ENCODE results near the gene FBXO44.

Gene FBXO44

GRCh38 chr1:11640101-11640500 is 14.6 kb upstream of the FBXO44 start:
- no peak for DNase-seq (ENCODE audit: low spot score)

- no peak for DNase-seq (ENCODE audit: low spot score)
Observed at GRCh38 chr1:11640944-11641343, 13.7 kb upstream of the FBXO44 start.

GRCh38 chr1:11641776-11642305 is 12.8 kb upstream of the FBXO44 start:
- DNase-seq (ENCODE audit: low spot score), result no peak

- DNase-seq (ENCODE audit: low spot score), result peak; percentile 74
Observed at GRCh38 chr1:11642418-11643017, 12.2 kb upstream of the FBXO44 start.

- no peak for DNase-seq (ENCODE audit: low spot score)
Observed at GRCh38 chr1:11643782-11644181, 10.9 kb upstream of the FBXO44 start.

GRCh38 chr1:11645270-11645669 is 9.4 kb upstream of the FBXO44 start:
- no peak for DNase-seq (ENCODE audit: low spot score)

GRCh38 chr1:11645670-11646265 is 8.9 kb upstream of the FBXO44 start:
- peak; percentile 47 for DNase-seq (ENCODE audit: low spot score)

GRCh38 chr1:11646317-11646716 is 8.4 kb upstream of the FBXO44 start:
- DNase-seq (ENCODE audit: low spot score), result no peak

- no peak for DNase-seq (ENCODE audit: low spot score)
Observed at GRCh38 chr1:11647333-11647732, 7.3 kb upstream of the FBXO44 start.

GRCh38 chr1:11648039-11648438 is 6.6 kb upstream of the FBXO44 start:
- DNase-seq (ENCODE audit: low spot score), result peak; percentile 73

GRCh38 chr1:11648732-11649158 is 5.9 kb upstream of the FBXO44 start:
- DNase-seq (ENCODE audit: low spot score), result no peak

GRCh38 chr1:11649237-11649623 is 5.4 kb upstream of the FBXO44 start:
- DNase-seq (ENCODE audit: low spot score), result no peak

GRCh38 chr1:11649624-11650330 is 4.9 kb upstream of the FBXO44 start:
- DNase-seq (ENCODE audit: low spot score), result no peak

GRCh38 chr1:11650331-11650991 is 4.2 kb upstream of the FBXO44 start:
- peak; percentile 16 for DNase-seq (ENCODE audit: low spot score)

- no peak for DNase-seq (ENCODE audit: low spot score)
Observed at GRCh38 chr1:11651017-11651416, 3.7 kb upstream of the FBXO44 start.

GRCh38 chr1:11652203-11652780 is 2.4 kb upstream of the FBXO44 start:
- no peak for DNase-seq (ENCODE audit: low spot score)

GRCh38 chr1:11653101-11653860 is 1.4 kb upstream of the FBXO44 start:
- DNase-seq (ENCODE audit: low spot score), result no peak

GRCh38 chr1:11653861-11654136 is 878 bp upstream of the FBXO44 start:
- DNase-seq (ENCODE audit: low spot score), result no peak

GRCh38 chr1:11654939-11655808 is 497 bp downstream of the FBXO44 start:
- DNase-seq (ENCODE audit: low spot score), result no peak

GRCh38 chr1:11657654-11658053 is 3.0 kb downstream of the FBXO44 start:
- DNase-seq (ENCODE audit: low spot score), result no peak

GRCh38 chr1:11658542-11658941 is 3.9 kb downstream of the FBXO44 start:
- DNase-seq (ENCODE audit: low spot score), result no peak

Data from COLO829 (cell line).